ENCODE results near the gene XRCC1.

GRCh38 chr19:43502419-43502976 is 72.8 kb downstream of the XRCC1 start:
- TF ChIP-seq CTCF (IDR thresholded peaks at IDR 0.05) (no peak), POLR2A (IDR thresholded peaks at IDR 0.05) (no peak), EP300 (IDR thresholded peaks at IDR 0.05) (no peak)
